WTC11 (cell line): ENCODE measurements around the gene POLR2E. TPM values are rescaled to one million over a fixed set of nuclear protein-coding genes. Genes with fewer than 3 reads are reported as not detected.

ENCODE experiments used
- ATAC-seq: fragments of 200-7000 bp; cut with Tn5 transposase; 2 replicates; pipeline ENCODE4 v1.10.0; 2021; ENCODE audit warnings: mild to moderate bottlenecking, moderate library complexity
- CTCF ChIA-PET: fragments of 300-600 bp; sonication (Branson Sonifier 250); formaldehyde crosslinking; loops from one replicate; lab custom pipeline; 2021; ENCODE audit warnings: antibody characterized with exemption; lab: Charles Lee
- POLR2A ChIA-PET: fragments of 350-600 bp; sonication (Branson Sonifier 250); formaldehyde crosslinking; loops from one replicate; lab custom pipeline; 2021; ENCODE audit warnings: antibody characterized with exemption; lab: Charles Lee
- DNase-seq: peaks from one replicate; pipeline ENCODE4 v3.0.0; 2021; ENCODE audit warnings: low spot score
- H3K27ac Mint-ChIP-seq: 2 replicates; pipeline ENCODE4 v1.8.0; 2021; ENCODE audit warnings: mixed read lengths
- H3K27me3 Mint-ChIP-seq: 2 replicates; pipeline ENCODE4 v1.8.0; 2021; ENCODE audit warnings: low read depth, mild to moderate bottlenecking, moderate library complexity, mixed read lengths
- H3K36me3 Mint-ChIP-seq: 2 replicates; pipeline ENCODE4 v1.8.0; 2021; ENCODE audit warnings: mixed read lengths
- H3K4me1 Mint-ChIP-seq: 2 replicates; pipeline ENCODE4 v1.8.0; 2022; ENCODE audit warnings: mixed read lengths
- H3K4me3 Mint-ChIP-seq: 2 replicates; pipeline ENCODE4 v1.8.0; 2021; ENCODE audit warnings: mild to moderate bottlenecking, moderate library complexity, mixed read lengths
- H3K9me3 Mint-ChIP-seq: 2 replicates; pipeline ENCODE4 v1.8.0; 2021; ENCODE audit warnings: mixed read lengths
- ATF1 ChIP-seq: sonication (generic); formaldehyde crosslinking; IDR thresholded peaks from 2 replicates; pipeline ENCODE4 v1.8.1; 2023; ENCODE audit warnings: mild to moderate bottlenecking, moderate library complexity, missing genetic modification reagents
- ATF2 ChIP-seq: sonication (generic); formaldehyde crosslinking; IDR thresholded peaks from 2 replicates; pipeline ENCODE4 v1.8.1; 2022; ENCODE audit warnings: low read depth, missing genetic modification reagents, borderline replicate concordance
- CREM ChIP-seq: sonication (generic); formaldehyde crosslinking; IDR thresholded peaks from 2 replicates; pipeline ENCODE4 v1.8.1; 2022; ENCODE audit warnings: mild to moderate bottlenecking, missing genetic modification reagents, moderate library complexity
- ESRRA ChIP-seq: sonication (generic); formaldehyde crosslinking; IDR thresholded peaks from 2 replicates; pipeline ENCODE4 v1.8.1; 2022; ENCODE audit warnings: mild to moderate bottlenecking, missing genetic modification reagents, borderline replicate concordance
- HMGXB4 ChIP-seq: sonication (generic); formaldehyde crosslinking; IDR thresholded peaks from 2 replicates; pipeline ENCODE4 v1.8.1; 2023; ENCODE audit warnings: mild to moderate bottlenecking, moderate library complexity, missing genetic modification reagents
- MYBL2 ChIP-seq: sonication (generic); formaldehyde crosslinking; IDR thresholded peaks from 2 replicates; pipeline ENCODE4 v1.8.1; 2023; ENCODE audit warnings: mild to moderate bottlenecking, moderate library complexity, missing genetic modification reagents
- NR3C1 ChIP-seq: sonication (generic); formaldehyde crosslinking; conservative IDR thresholded peaks from 2 replicates; pipeline ENCODE4 v1.8.1; 2023; ENCODE audit warnings: low read depth, mild to moderate bottlenecking, missing genetic modification reagents
- RORB ChIP-seq: fragments of 250-450 bp; sonication (Bioruptor Pico); IDR thresholded peaks from 2 replicates; pipeline ENCODE4 v1.9.0; 2021; ENCODE audit warnings: mild to moderate bottlenecking
- SOX15 ChIP-seq: fragments of 250-450 bp; sonication (Bioruptor Pico); IDR thresholded peaks from 2 replicates; pipeline ENCODE4 v1.9.0; 2021; ENCODE audit warnings: mild to moderate bottlenecking
- STAT6 ChIP-seq: sonication (generic); formaldehyde crosslinking; conservative IDR thresholded peaks from 2 replicates; pipeline ENCODE4 v1.8.1; 2023; ENCODE audit warnings: mild to moderate bottlenecking, low read depth, missing genetic modification reagents, moderate library complexity
- TP53 ChIP-seq: sonication (generic); formaldehyde crosslinking; IDR thresholded peaks from 2 replicates; pipeline ENCODE4 v1.8.1; 2023; ENCODE audit warnings: mild to moderate bottlenecking, missing genetic modification reagents
- ZMAT4 ChIP-seq: fragments of 250-450 bp; sonication (Bioruptor Pico); IDR thresholded peaks from 2 replicates; pipeline ENCODE4 v1.9.0; 2021; ENCODE audit warnings: mild to moderate bottlenecking
- ZNF396 ChIP-seq: fragments of 250-450 bp; sonication (Bioruptor Pico); IDR thresholded peaks from 2 replicates; pipeline ENCODE4 v1.8.0; 2021; ENCODE audit warnings: mild to moderate bottlenecking, moderate library complexity, borderline replicate concordance
- ZNF512 ChIP-seq: sonication (generic); formaldehyde crosslinking; IDR thresholded peaks from 2 replicates; pipeline ENCODE4 v1.8.1; 2022; ENCODE audit warnings: missing genetic modification reagents, borderline replicate concordance
- total RNA-seq: library from RNA; stranded (reverse); gene quantifications from 3 replicates; pipeline ENCODE4 v1.2.3, GENCODE V29; 2021
- TF ChIP-seq, protein P1 (sequence below): sonication (generic); formaldehyde crosslinking; IDR thresholded peaks from 2 replicates; pipeline ENCODE4 v1.8.0; 2022; ENCODE audit warnings: mild to moderate bottlenecking, missing genetic modification reagents

Gene POLR2E
- total RNA-seq, 1 experiment from 2014 or later: 275 TPM

GRCh38 chr19:1109697-1110671 lies 14.8 kb upstream of the POLR2E start:
- Mint-ChIP-seq H3K4me1 (peaks cover 2% of the 10 kb centered on the region; the same call in 1 of the 2 replicates), H3K9me3 (no peaks in the 10 kb centered on the region), H3K4me3 (no peak overlapping the region)
- ATAC-seq: no peak
- TF ChIP-seq NR3C1 (CRISPR knock-in tag) (no peak), CREM (CRISPR knock-in tag) (no peak), ATF2 (CRISPR knock-in tag) (no peak), RORB (CRISPR knock-in tag) (no peak), ZMAT4 (no peak), ZNF396 (CRISPR knock-in tag) (no peak), HMGXB4 (no peak), TP53 (no peak), MYBL2 (CRISPR knock-in tag) (no peak), STAT6 (CRISPR knock-in tag) (no peak), ESRRA (no peak), SOX15 (CRISPR knock-in tag) (no peak), ZNF512 (CRISPR knock-in tag) (no peak), ATF1 (no peak)
- TF ChIP-seq, protein P1, sequence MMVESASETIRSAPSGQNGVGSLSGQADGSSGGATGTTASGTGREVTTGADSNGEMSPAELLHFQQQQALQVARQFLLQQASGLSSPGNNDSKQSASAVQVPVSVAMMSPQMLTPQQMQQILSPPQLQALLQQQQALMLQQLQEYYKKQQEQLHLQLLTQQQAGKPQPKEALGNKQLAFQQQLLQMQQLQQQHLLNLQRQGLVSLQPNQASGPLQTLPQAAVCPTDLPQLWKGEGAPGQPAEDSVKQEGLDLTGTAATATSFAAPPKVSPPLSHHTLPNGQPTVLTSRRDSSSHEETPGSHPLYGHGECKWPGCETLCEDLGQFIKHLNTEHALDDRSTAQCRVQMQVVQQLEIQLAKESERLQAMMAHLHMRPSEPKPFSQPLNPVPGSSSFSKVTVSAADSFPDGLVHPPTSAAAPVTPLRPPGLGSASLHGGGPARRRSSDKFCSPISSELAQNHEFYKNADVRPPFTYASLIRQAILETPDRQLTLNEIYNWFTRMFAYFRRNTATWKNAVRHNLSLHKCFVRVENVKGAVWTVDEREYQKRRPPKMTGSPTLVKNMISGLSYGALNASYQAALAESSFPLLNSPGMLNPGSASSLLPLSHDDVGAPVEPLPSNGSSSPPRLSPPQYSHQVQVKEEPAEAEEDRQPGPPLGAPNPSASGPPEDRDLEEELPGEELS (CRISPR knock-in tag): no peak
- TF ChIP-seq, all 79 proteins: peak for 0
- CTCF ChIA-PET: no interaction called here
- no peaks in the 10 kb centered on the region for H3K27me3 Mint-ChIP-seq
- no peak for DNase-seq
- H3K27ac Mint-ChIP-seq: no peak overlapping the region
- POLR2A ChIA-PET: no interaction called here
- no peaks in the 10 kb centered on the region for H3K36me3 Mint-ChIP-seq
